Subcutaneous adipose tissue (tissue), 4 donors: Measurements from ENCODE around the gene ANKRD13D. TPM values are rescaled to one million over a fixed set of nuclear protein-coding genes. Genes with fewer than 3 reads are reported as not detected.

Source experiments
- total RNA-seq, 4 donors: library from RNA; depleted of rRNA; stranded (reverse); fragments of >200 nt; gene quantifications; one replicate each; pipeline ENCODE4 v1.1.0, GENCODE V29; 2016
- TF ChIP-seq, protein P1 (sequence below): fragments of 450-650 bp; IDR thresholded peaks from one replicate; pipeline ENCODE4 v1.5.1; 2016; ENCODE audit warnings: low read depth, mild to moderate bottlenecking, control low read depth, antibody characterized with exemption, moderate library complexity

ANKRD13D gene
- total RNA-seq, 4 donors from 2014 or later, result 12.4 to 43.7 (median 31.4) TPM

DNA sequence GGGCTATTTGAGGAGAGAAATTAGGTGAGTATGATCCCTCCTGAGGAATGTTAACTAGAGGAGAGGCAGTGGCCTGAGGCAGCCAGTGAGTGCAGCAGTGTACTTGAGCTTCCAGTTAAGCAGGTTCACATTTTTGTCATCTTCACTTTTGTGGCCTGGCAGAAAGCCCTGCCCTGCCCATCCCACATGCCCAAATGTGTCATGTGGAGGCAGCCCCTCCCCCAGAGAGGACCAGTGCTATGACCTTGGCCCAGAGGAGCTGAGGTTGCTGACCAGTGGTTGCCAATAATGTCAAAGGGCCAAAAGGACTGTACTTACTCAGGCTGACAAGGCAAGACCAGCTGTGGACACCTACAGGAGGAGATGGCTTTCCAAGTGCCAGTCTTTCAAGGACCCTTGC is 40.5 kb upstream of the ANKRD13D start:
- TF ChIP-seq, protein P1, sequence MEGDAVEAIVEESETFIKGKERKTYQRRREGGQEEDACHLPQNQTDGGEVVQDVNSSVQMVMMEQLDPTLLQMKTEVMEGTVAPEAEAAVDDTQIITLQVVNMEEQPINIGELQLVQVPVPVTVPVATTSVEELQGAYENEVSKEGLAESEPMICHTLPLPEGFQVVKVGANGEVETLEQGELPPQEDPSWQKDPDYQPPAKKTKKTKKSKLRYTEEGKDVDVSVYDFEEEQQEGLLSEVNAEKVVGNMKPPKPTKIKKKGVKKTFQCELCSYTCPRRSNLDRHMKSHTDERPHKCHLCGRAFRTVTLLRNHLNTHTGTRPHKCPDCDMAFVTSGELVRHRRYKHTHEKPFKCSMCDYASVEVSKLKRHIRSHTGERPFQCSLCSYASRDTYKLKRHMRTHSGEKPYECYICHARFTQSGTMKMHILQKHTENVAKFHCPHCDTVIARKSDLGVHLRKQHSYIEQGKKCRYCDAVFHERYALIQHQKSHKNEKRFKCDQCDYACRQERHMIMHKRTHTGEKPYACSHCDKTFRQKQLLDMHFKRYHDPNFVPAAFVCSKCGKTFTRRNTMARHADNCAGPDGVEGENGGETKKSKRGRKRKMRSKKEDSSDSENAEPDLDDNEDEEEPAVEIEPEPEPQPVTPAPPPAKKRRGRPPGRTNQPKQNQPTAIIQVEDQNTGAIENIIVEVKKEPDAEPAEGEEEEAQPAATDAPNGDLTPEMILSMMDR, result no peak

DNA sequence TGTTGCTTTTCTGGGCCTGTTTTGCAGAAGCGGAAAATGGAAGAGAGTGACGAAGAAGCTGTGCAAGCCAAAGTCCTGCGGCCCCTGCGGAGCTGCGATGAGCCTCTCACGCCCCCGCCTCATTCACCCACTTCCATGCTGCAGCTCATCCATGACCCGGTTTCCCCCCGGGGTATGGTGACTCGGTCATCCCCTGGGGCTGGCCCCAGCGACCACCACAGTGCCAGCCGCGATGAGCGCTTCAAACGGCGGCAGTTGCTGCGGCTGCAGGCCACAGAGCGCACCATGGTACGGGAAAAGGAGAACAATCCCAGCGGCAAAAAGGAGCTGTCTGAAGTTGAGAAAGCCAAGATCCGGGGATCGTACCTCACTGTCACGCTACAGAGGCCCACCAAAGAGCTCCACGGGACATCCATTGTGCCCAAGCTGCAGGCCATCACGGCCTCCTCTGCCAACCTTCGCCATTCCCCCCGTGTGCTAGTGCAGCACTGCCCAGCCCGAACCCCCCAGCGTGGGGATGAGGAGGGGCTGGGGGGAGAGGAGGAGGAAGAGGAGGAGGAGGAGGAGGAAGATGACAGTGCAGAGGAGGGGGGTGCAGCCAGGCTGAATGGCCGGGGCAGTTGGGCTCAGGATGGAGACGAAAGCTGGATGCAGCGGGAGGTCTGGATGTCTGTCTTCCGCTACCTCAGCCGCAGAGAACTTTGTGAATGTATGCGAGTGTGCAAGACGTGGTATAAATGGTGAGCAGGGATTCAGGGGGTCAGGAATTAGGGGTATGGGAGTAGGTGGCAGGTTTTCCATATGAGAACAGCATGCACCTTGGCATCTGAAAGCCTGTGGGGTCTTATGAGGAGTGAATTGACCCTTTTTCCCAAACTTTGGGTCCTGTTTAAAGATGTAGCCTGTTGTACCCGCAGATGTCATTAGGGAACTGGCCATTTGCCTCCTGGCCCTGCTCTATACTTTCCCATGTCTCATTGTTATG is 38.8 kb upstream of the ANKRD13D start:
- TF ChIP-seq, protein P1, result no peak

DNA sequence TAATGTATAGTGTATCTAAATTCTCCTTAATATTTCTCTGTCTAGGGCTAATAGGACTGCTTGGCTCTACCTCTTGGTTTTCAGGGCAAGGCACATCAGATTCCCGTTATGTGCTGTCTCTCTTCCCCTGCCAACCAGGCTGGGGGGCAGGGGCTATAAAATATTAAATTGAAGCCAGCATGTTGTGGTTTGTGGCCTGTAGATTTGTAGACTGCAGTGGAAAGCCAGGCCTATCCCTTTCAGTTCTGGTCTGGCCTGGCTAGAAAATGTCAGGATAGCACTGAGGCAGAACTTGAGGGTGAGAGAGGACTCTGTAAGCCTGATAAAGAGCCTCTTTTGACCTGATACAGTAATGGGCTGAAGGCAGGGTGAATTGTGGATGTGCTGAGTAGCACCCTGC is 37.3 kb upstream of the ANKRD13D start:
- TF ChIP-seq, protein P1, result no peak

DNA sequence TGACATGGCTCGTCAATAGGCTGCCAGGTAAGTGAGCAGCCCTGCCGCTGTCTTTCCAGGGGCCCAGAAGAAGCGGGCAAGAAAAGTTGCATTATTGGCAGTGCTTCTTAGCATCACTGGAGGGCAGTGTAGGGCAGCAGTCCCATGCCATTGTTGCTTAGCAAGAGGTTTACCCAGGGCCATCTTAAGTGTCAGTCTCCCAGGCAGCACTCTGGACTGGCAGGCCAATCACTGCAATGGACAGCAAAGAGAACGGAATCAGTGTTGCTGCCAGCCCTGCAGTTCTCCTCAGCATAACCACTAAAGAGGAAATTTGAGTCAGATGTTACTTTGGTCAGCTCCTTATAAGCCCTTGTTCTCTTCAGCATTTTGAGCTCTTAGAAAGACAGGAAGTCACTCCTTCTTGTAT is 36.3 kb upstream of the ANKRD13D start:
- TF ChIP-seq, protein P1, result no peak

DNA sequence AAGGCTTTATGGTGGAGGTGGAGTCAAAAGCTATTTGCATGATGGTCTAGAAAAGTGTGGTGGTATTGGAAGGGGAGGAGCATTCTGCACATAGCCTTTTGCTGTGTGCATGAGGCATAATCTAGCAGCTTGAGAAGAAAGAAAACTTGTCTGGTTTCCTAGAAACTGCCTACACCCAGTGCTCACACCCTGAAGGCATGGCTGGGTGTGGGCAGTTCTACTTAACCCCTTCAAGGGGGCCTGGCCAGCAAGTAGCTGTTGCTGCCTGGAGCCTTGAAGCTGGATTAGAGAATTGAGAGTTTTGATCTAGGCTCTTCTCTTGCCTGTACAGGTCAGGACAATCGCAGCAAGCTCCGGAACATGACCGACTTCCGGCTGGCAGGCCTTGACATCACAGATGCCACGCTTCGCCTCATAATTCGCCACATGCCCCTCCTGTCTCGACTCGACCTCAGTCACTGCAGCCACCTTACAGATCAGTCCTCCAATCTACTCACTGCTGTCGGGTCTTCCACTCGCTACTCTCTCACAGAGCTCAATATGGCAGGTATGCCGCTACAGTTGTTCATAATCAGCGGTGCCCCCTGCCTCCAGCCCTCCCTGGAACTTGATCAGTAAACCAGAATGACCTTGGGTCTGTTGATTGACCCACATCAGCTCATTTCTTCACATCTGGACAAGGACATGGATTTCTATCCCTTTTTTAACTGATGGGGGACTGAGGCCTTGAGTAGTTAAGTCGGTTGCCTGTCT is 35.1 kb upstream of the ANKRD13D start:
- TF ChIP-seq, protein P1, result no peak

DNA sequence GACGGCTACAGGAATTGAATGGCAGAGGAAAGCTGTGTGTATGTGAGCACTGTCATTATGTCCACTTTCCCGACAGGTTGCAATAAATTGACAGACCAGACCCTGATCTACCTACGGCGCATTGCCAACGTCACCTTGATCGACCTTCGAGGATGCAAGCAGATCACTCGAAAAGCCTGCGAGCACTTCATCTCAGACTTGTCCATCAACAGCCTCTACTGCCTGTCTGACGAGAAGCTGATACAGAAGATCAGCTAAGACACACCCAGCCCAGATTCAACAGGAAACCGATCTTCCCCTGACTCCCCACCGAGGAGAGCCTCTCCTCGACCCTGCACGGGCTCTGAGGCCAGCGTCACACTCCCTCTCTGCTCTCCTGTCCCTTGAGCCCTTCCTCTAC is 34.3 kb upstream of the ANKRD13D start:
- TF ChIP-seq, protein P1, result no peak

DNA sequence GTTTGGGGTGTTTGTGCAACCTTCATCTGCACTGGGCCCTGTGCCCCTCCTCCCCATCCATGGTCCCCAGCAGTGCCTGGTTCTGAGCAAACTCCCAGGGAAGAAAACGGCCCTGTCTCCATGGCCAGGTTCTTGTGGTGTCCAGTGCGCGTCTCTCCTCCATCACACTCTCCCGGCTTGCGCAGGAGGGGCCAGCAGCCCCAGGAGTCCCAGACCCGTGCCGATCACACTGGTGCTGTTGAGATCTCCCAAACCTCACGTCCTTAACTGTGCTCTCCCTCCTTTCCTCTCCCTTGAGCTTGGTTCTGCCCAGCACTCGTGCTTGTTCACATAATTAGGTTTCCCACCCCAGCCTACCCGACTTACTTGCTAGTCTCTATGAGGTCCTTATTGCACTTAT is 33.8 kb upstream of the ANKRD13D start:
- TF ChIP-seq, protein P1, result no peak
